HG02884 (cell line): ENCODE measurements around the gene TM9SF3.
"Not testable (repeated sequence)": the region's sequence is repeated elsewhere in the genome, so short reads cannot be mapped to it uniquely, and the experiment has no call there.

Experiments used
- ATAC-seq: cut with Tn5 transposase; IDR thresholded peaks from one replicate; pipeline ENCODE4 v1.9.1; 2021; ENCODE audit warnings: mild to moderate bottlenecking, moderate library complexity; ENCODE audit not compliant: unreplicated experiment

The TM9SF3 gene

DNA sequence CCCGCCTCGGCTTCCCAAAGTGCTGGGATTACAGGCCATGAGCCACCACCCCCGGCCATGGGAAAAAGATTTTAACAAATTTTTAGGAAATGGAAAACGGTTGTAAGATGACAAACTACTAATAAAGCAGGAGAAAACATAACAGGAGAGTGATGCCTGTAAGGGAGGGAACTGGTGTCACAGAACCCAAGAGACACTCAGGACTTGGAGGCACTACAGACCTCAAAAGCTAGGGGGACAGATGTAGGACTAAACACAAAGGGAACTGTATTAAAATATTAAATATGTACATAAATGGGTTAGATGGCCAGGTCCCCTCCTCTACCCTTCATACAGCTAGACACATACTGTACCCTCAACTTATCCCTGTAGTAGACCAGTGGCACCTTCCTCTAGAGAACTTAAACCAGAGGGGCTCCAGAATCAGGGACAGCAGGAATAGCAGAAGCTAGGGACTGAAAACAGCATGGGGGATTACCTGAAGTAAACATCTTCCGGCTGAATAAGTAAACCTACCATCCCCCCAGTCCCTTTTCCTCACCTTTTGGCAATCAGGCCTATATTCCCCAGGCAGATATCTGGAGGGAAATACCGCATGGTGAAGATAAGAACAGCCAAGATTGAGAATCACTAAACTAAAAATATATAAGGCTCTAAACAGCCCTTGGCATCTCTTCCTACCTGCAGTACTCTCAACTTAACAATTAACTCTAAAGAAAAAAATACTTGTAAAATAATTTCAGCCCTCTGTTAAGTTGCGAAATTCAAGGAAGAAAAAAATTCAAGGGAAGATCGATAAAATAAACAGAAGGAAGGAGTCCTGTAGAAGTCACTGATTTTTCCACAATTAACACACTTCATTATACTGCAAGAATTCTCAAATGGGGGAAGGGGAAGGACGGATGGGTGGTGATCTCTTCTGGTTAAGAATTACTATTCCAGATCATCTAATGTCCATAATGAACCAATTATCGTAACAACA is 15.5 kb downstream of the TM9SF3 start:
- ATAC-seq = no peak

DNA sequence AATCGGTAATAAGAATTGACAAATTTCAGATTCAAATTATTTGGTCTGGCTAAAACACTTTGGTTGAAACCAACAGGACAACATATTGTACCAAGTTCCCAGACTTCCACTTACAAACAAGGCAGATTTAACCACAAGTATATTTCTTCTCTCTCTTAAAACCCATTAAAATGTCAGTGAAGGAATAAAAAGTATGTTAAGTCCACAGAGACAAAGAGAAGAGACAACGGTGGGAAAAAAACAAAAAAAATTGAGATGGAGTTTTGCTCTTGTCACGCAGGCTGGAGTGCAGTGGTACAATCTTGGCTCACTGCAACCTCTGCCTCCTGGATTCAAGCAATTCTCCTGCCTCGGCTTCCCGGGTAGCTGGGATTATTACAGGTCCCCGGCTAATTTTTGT is 16.3 kb downstream of the TM9SF3 start:
- ATAC-seq = no peak

DNA sequence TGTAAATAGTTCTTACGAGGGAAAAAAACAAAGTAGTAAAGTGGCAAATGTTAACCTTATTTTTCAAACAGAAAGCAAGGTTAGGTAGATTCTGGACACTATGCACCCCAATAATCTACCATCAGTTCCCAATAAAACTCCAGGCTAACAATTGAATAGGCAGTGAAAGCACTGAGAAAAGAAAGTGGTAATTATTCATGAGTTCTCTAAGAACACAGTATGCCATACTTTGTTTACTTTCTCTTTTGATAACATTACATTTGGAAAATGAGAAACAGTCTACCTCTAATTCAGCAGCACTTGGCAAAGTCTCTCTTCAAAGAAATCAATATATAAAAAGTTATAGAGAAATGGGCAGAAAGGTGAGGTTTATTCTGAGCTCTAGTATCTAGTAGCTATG is 18.4 kb downstream of the TM9SF3 start:
- no peak for ATAC-seq

DNA sequence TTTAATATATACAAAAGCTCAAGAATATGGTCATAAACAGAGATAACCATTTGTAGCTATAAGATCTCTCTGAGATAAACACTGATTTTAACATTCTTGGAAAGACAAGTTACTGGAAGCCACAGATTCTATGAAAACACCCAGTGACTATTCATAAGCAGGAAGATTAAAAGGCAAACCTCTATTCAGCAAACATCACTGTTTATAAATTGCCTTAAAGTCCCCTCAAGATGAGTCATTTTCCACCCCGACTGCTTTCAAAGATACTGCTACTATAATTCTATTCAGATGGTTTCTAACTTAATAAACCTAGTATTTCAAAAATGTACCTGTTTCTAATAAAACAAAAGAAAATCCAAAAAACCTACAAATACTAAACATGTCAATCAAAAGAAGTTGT is 21.0 kb downstream of the TM9SF3 start:
- no peak for ATAC-seq

DNA sequence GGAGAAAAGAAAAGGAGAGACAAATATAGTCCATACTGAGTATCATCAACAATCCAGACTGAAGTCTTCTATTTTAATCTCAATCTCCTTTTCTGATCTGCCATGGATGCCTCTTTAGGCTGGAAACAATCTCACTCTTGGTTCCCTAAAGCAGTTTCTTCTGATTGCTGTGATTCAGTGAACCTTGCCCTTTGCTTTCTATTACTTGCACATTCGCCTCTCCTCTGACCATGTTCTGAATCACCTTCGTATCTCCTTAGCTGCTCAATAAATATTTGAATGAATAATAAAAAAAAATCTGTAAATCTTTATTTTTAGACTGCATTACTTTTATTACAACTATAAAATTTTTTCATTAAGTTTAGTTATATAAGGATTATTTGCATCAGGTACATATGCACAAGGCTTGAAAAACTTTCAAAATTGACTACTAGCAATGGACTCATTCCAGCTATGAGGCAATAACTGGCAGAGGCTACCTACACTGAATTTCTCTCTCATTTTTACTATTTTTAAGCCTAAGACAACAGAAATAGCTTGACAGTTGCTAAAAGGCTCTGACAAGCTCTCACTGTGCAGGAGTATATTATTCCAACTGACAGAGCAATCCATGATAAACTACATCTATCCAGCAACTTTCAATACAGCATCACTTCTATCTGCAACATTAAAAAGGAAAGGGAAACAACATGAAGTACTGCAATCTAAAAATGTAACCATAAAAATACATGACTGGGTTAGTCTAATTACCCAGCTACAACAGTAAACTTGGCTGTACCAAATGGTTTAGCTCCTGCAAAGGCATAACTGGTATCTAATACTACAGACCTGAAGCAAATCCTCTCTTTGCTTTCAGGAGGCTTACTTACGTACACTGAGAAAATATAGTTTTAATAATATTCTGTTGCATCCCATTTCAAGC is 25.6 kb downstream of the TM9SF3 start:
- ATAC-seq = no peak

- ATAC-seq = no peak
Observed at GRCh38 chr10:96560489-96560888, 26.3 kb downstream of the TM9SF3 start.

DNA sequence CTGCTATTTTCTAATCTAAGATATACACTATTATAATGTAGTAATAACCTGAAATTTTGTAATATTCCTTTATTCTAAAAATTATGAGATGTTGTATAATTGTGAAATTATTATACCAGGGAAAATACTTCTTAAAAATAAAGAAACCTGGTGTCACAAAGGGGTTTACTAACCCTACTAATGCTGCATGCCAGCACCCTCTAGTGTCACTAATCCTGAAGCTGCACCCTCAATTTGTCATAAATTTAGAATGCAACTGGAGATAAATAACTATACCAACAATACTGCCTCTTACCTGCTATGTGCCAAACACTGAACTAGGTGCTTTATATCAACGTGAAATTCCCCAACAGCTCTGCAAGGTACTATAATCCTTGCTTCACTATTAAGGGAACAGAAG is 30.8 kb downstream of the TM9SF3 start:
- ATAC-seq = no peak

- ATAC-seq = no peak
Observed at GRCh38 chr10:96555330-96555729, 31.5 kb downstream of the TM9SF3 start.

DNA sequence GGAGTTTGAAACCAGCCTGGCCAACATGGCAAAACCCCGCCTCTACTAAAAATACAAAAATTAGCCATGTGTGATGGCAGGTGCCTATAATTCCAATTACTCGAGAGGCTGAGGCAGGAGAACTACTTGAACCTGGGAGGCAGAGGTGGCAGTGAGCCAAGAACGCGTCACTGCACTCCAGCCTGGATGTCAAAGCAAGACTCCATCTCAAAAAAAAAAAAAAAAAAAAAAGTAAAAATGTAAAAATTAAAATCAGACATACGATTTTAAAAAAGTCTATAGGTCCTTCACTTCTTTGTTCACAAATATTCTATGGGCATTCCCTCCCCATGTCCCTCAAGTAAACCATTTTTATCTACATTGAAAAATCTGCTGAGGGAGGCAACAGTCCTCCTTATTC is 38.2 kb downstream of the TM9SF3 start:
- ATAC-seq = no peak

DNA sequence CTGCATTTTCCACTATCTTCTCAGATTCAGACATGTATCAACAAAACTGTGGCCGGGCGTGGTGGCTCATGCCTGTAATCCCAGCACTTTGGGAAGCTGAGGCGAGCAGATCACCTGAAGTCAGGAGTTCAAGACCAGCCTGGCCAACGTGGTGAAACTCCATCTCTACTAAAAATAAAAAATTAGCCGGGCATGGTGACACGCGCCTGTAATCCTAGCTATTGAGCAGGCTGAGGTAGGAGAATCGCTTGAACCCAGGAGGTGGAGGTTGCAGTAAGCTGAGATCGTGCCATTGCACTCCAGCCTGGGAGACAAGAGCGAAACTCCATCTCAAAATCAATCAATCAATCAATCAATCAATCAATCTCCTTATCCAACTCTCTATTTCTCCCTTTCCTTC is 41.3 kb downstream of the TM9SF3 start:
- not testable (repeated sequence) for ATAC-seq

DNA sequence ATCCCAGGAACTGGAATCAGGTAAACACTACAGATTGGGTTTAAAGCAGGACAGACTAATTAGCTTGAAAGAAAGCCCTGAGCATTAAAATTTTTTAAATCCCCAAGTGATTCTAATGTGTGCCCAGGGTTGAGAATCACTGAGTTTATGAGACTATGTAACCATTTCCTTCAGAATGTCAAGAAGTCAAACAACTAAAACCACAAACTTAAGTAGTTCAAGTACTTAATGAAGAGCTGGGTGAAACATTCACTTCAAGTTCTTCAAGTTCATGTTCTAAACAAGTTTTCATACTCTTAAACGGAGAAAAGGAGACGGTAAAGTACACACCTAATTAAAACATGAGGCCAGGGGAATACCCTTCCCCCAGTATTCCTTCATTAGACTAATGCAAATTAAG is 44.9 kb downstream of the TM9SF3 start:
- no peak for ATAC-seq

DNA sequence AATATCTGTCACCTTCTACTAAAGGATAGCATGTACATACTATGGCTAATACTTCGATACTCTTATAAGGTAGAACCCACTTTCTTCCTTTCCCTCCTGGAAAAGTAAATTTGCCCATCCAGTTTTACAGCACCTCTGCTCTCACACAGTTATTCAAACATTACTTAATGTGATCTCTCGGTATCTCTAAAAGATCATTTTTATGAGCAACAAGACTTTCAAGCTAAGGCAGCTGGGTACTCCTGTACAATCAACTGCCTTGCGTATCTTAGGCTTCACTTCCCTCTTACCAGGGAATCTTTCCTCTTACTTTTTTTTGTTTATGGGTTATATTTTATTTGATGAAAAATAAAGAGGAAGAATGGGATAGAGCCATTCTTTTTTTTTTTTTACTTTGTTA is 46.6 kb downstream of the TM9SF3 start:
- ATAC-seq = no peak

GRCh38 chr10:96538683-96539082 is 48.1 kb downstream of the TM9SF3 start:
- no peak for ATAC-seq

DNA sequence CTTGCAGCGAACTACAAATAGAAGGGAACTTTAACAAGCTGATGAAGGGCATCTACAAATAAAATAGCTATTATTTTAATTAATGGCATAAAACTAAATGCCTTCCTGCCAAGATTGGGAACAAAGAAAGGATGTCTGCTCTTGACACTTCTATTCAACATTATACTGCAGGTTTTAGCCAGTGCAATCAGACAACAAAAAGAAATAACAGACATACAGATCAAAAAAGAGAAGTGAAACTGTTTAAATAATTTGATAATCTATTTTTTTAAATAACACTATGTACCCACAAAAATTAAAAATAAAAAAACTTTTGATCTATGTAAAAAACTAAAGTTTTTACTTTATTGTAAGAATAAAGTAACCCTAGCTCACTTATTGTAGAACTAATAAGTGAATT is 50.7 kb downstream of the TM9SF3 start:
- ATAC-seq = no peak

- ATAC-seq = no peak
Observed at GRCh38 chr10:96532523-96532922, 54.3 kb downstream of the TM9SF3 start.

- ATAC-seq = no peak
Observed at GRCh38 chr10:96529634-96530279, 57.1 kb downstream of the TM9SF3 start.

GRCh38 chr10:96524741-96525140 is 62.1 kb downstream of the TM9SF3 start:
- ATAC-seq = no peak

DNA sequence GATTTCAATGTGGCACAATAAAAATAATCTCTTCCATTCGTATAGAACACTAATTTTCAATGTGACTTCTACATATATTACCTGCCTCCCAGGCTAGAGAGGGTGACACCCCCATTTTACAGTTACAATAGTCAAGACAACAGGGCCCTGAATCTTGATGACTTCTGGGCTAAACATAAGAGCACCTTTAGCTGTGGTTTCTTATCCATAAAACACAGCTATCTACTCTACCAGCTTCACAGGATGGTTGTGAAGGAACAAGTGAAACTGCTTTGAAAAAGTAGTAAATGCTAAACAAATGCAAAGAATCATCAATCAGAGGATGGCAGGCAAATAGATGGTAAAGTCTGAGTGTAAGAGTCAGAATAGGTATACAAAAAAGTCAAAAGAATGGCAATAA is 69.5 kb downstream of the TM9SF3 start:
- no peak for ATAC-seq

- ATAC-seq = no peak
Observed at GRCh38 chr10:96516337-96516736, 70.5 kb downstream of the TM9SF3 start.

- ATAC-seq = peak; percentile 82
Observed at GRCh38 chr10:96513698-96514561, 72.9 kb downstream of the TM9SF3 start, which contains the start of gene TLL2. Gene TLL2 (minus strand): TSS chr10:96513926. CDS start chr10:96513685, 241 bp downstream.
